ENCODE results near the gene TIMM22.

Gene TIMM22

GRCh38 chr17:978103-979093 lies 18.5 kb upstream of the TIMM22 start (continued):
- TF ChIP-seq ZNF645 (tag by site-specific recombination; IDR thresholded peaks at IDR 0.05) = no peak
- no peak for TF ChIP-seq ZNF670 (tag by site-specific recombination; IDR thresholded peaks at IDR 0.05; ENCODE audit: low read depth)
- no peak for TF ChIP-seq ZBTB21 (tag by site-specific recombination; IDR thresholded peaks at IDR 0.05)
- TF ChIP-seq ZNF660 (tag by site-specific recombination; IDR thresholded peaks at IDR 0.05) = no peak
- TF ChIP-seq, protein P1, sequence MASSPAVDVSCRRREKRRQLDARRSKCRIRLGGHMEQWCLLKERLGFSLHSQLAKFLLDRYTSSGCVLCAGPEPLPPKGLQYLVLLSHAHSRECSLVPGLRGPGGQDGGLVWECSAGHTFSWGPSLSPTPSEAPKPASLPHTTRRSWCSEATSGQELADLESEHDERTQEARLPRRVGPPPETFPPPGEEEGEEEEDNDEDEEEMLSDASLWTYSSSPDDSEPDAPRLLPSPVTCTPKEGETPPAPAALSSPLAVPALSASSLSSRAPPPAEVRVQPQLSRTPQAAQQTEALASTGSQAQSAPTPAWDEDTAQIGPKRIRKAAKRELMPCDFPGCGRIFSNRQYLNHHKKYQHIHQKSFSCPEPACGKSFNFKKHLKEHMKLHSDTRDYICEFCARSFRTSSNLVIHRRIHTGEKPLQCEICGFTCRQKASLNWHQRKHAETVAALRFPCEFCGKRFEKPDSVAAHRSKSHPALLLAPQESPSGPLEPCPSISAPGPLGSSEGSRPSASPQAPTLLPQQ (tag by site-specific recombination; IDR thresholded peaks at IDR 0.05) = peak; percentile 42; the same call in 1 of the 2 replicates
- TF ChIP-seq EGR2 (tag by site-specific recombination; IDR thresholded peaks at IDR 0.05; ENCODE audit: low read depth) = peak; percentile 77
- TF ChIP-seq, protein P2, sequence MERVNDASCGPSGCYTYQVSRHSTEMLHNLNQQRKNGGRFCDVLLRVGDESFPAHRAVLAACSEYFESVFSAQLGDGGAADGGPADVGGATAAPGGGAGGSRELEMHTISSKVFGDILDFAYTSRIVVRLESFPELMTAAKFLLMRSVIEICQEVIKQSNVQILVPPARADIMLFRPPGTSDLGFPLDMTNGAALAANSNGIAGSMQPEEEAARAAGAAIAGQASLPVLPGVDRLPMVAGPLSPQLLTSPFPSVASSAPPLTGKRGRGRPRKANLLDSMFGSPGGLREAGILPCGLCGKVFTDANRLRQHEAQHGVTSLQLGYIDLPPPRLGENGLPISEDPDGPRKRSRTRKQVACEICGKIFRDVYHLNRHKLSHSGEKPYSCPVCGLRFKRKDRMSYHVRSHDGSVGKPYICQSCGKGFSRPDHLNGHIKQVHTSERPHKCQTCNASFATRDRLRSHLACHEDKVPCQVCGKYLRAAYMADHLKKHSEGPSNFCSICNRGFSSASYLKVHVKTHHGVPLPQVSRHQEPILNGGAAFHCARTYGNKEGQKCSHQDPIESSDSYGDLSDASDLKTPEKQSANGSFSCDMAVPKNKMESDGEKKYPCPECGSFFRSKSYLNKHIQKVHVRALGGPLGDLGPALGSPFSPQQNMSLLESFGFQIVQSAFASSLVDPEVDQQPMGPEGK (tag by site-specific recombination; IDR thresholded peaks at IDR 0.05) = peak; percentile 93
- no peak for TF ChIP-seq GLI4 (tag by site-specific recombination; IDR thresholded peaks at IDR 0.05)
- no peak for TF ChIP-seq ZNF350 (tag by site-specific recombination; IDR thresholded peaks at IDR 0.05)
- peak; percentile 32; the same call in 1 of the 2 replicates for TF ChIP-seq SP2 (tag by site-specific recombination; IDR thresholded peaks at IDR 0.05)
- TF ChIP-seq, protein P3, sequence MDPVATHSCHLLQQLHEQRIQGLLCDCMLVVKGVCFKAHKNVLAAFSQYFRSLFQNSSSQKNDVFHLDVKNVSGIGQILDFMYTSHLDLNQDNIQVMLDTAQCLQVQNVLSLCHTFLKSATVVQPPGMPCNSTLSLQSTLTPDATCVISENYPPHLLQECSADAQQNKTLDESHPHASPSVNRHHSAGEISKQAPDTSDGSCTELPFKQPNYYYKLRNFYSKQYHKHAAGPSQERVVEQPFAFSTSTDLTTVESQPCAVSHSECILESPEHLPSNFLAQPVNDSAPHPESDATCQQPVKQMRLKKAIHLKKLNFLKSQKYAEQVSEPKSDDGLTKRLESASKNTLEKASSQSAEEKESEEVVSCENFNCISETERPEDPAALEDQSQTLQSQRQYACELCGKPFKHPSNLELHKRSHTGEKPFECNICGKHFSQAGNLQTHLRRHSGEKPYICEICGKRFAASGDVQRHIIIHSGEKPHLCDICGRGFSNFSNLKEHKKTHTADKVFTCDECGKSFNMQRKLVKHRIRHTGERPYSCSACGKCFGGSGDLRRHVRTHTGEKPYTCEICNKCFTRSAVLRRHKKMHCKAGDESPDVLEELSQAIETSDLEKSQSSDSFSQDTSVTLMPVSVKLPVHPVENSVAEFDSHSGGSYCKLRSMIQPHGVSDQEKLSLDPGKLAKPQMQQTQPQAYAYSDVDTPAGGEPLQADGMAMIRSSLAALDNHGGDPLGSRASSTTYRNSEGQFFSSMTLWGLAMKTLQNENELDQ (tag by site-specific recombination; IDR thresholded peaks at IDR 0.05; ENCODE audit: low read depth) = no peak
- no peak for TF ChIP-seq CTCF (tag by site-specific recombination; IDR thresholded peaks at IDR 0.05)
- no peak for TF ChIP-seq ZNF555 (tag by site-specific recombination; conservative IDR thresholded peaks at IDR 0.05)
- no peak for TF ChIP-seq ZNF843 (tag by site-specific recombination; IDR thresholded peaks at IDR 0.05)
- TF ChIP-seq ZNF514 (tag by site-specific recombination; IDR thresholded peaks at IDR 0.05) = no peak
- TF ChIP-seq, protein P4, sequence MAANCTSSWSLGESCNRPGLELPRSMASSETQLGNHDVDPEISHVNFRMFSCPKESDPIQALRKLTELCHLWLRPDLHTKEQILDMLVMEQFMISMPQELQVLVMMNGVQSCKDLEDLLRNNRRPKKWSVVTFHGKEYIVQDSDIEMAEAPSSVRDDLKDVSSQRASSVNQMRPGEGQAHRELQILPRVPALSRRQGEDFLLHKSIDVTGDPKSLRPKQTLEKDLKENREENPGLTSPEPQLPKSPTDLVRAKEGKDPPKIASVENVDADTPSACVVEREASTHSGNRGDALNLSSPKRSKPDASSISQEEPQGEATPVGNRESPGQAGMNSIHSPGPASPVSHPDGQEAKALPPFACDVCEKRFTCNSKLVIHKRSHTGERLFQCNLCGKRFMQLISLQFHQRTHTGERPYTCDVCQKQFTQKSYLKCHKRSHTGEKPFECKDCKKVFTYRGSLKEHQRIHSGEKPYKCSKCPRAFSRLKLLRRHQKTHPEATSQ (tag by site-specific recombination; IDR thresholded peaks at IDR 0.05) = no peak
- no peak for TF ChIP-seq TCF7L2 (IDR thresholded peaks at IDR 0.05; ENCODE audit: borderline replicate concordance, low read depth, low read length)
- TF ChIP-seq MEIS1 (CRISPR knock-in tag; IDR thresholded peaks at IDR 0.05; ENCODE audit: borderline replicate concordance) = no peak
- TF ChIP-seq ZNF600 (tag by site-specific recombination; IDR thresholded peaks at IDR 0.05) = peak; percentile 63
- no peak for TF ChIP-seq ZNF155 (tag by site-specific recombination; IDR thresholded peaks at IDR 0.05)
- no peak for TF ChIP-seq ZNF266 (tag by site-specific recombination; IDR thresholded peaks at IDR 0.05; ENCODE audit: low read depth)
- no peak for TF ChIP-seq ZNF146 (tag by site-specific recombination; IDR thresholded peaks at IDR 0.05)
- TF ChIP-seq ZNF239 (tag by site-specific recombination; IDR thresholded peaks at IDR 0.05) = no peak
- TF ChIP-seq ZNF791 (tag by site-specific recombination; IDR thresholded peaks at IDR 0.05) = no peak
- TF ChIP-seq ZBTB8A (tag by site-specific recombination; IDR thresholded peaks at IDR 0.05) = peak; percentile 80
- no peak for TF ChIP-seq ZNF777 (tag by site-specific recombination; IDR thresholded peaks at IDR 0.05; ENCODE audit: borderline replicate concordance)
- 0 out of 2 replicates have a peak, but pooled peaks have one; percentile 29 for TF ChIP-seq HOXC10 (CRISPR knock-in tag; IDR thresholded peaks at IDR 0.05)

Data from HEK293 (cell line).